WTC11 (cell line): ENCODE results near the gene PLXNA2. TPM values are rescaled to one million over a fixed set of nuclear protein-coding genes. Genes with fewer than 3 reads are reported as not detected.

Source experiments
- ATAC-seq: fragments of 200-7000 bp; cut with Tn5 transposase; 2 replicates; pipeline ENCODE4 v1.10.0; 2021; ENCODE audit warnings: mild to moderate bottlenecking, moderate library complexity
- CTCF ChIA-PET: fragments of 300-600 bp; sonication (Branson Sonifier 250); formaldehyde crosslinking; loops from one replicate; lab custom pipeline; 2021; ENCODE audit warnings: antibody characterized with exemption; lab: Charles Lee
- POLR2A ChIA-PET: fragments of 350-600 bp; sonication (Branson Sonifier 250); formaldehyde crosslinking; loops from one replicate; lab custom pipeline; 2021; ENCODE audit warnings: antibody characterized with exemption; lab: Charles Lee
- DNase-seq: peaks from one replicate; pipeline ENCODE4 v3.0.0; 2021; ENCODE audit warnings: low spot score
- H3K27ac Mint-ChIP-seq: 2 replicates; pipeline ENCODE4 v1.8.0; 2021; ENCODE audit warnings: mixed read lengths
- H3K27me3 Mint-ChIP-seq: 2 replicates; pipeline ENCODE4 v1.8.0; 2021; ENCODE audit warnings: low read depth, mild to moderate bottlenecking, moderate library complexity, mixed read lengths
- H3K36me3 Mint-ChIP-seq: 2 replicates; pipeline ENCODE4 v1.8.0; 2021; ENCODE audit warnings: mixed read lengths
- H3K4me1 Mint-ChIP-seq: 2 replicates; pipeline ENCODE4 v1.8.0; 2022; ENCODE audit warnings: mixed read lengths
- H3K4me3 Mint-ChIP-seq: 2 replicates; pipeline ENCODE4 v1.8.0; 2021; ENCODE audit warnings: mild to moderate bottlenecking, moderate library complexity, mixed read lengths
- H3K9me3 Mint-ChIP-seq: 2 replicates; pipeline ENCODE4 v1.8.0; 2021; ENCODE audit warnings: mixed read lengths
- ETV6 ChIP-seq: sonication (generic); formaldehyde crosslinking; IDR thresholded peaks from 2 replicates; pipeline ENCODE4 v1.8.1; 2022; ENCODE audit warnings: mild to moderate bottlenecking, missing genetic modification reagents
- GTF2I ChIP-seq: fragments of 250-450 bp; sonication (Bioruptor Pico); conservative IDR thresholded peaks from 2 replicates; pipeline ENCODE4 v1.4.0; 2021; ENCODE audit warnings: mild to moderate bottlenecking
- NFE2L1 ChIP-seq: sonication (generic); formaldehyde crosslinking; IDR thresholded peaks from 2 replicates; pipeline ENCODE4 v1.8.1; 2023; ENCODE audit warnings: missing genetic modification reagents
- NR1H2 ChIP-seq: sonication (generic); formaldehyde crosslinking; IDR thresholded peaks from 2 replicates; pipeline ENCODE4 v1.9.0; 2021; ENCODE audit warnings: mild to moderate bottlenecking, moderate library complexity, missing genetic modification reagents
- NR2C2 ChIP-seq: sonication (generic); formaldehyde crosslinking; IDR thresholded peaks from 2 replicates; pipeline ENCODE4 v1.8.0; 2022; ENCODE audit warnings: mild to moderate bottlenecking, missing genetic modification reagents
- SMAD4 ChIP-seq: sonication (generic); formaldehyde crosslinking; IDR thresholded peaks from 2 replicates; pipeline ENCODE4 v1.8.0; 2022; ENCODE audit warnings: mild to moderate bottlenecking, missing genetic modification reagents
- TEAD1 ChIP-seq: sonication (generic); formaldehyde crosslinking; IDR thresholded peaks from 2 replicates; pipeline ENCODE4 v1.8.0; 2022; ENCODE audit warnings: mild to moderate bottlenecking, missing genetic modification reagents
- TP53 ChIP-seq: sonication (generic); formaldehyde crosslinking; IDR thresholded peaks from 2 replicates; pipeline ENCODE4 v1.8.1; 2023; ENCODE audit warnings: mild to moderate bottlenecking, missing genetic modification reagents
- ZNF138 ChIP-seq: sonication (generic); formaldehyde crosslinking; conservative IDR thresholded peaks from 2 replicates; pipeline ENCODE4 v1.8.1; 2022; ENCODE audit warnings: mild to moderate bottlenecking, moderate library complexity, missing genetic modification reagents
- ZNF219 ChIP-seq: sonication (generic); formaldehyde crosslinking; IDR thresholded peaks from 2 replicates; pipeline ENCODE4 v1.8.0; 2023; ENCODE audit warnings: missing genetic modification reagents, mild to moderate bottlenecking, borderline replicate concordance
- ZNF263 ChIP-seq: sonication (generic); formaldehyde crosslinking; IDR thresholded peaks from 2 replicates; pipeline ENCODE4 v1.8.1; 2022; ENCODE audit warnings: low read depth, mild to moderate bottlenecking, moderate library complexity, missing genetic modification reagents
- ZNF317 ChIP-seq: sonication (generic); formaldehyde crosslinking; IDR thresholded peaks from 2 replicates; pipeline ENCODE4 v1.8.1; 2023; ENCODE audit warnings: low read depth, mild to moderate bottlenecking, moderate library complexity, missing genetic modification reagents, borderline replicate concordance
- ZNF671 ChIP-seq: fragments of 250-450 bp; sonication (Bioruptor Pico); IDR thresholded peaks from 2 replicates; pipeline ENCODE4 v1.8.0; 2021; ENCODE audit warnings: mild to moderate bottlenecking
- total RNA-seq: library from RNA; stranded (reverse); gene quantifications from 3 replicates; pipeline ENCODE4 v1.2.3, GENCODE V29; 2021
- TF ChIP-seq, protein P1 (sequence below): fragments of 250-450 bp; sonication (Bioruptor Pico); IDR thresholded peaks from 2 replicates; pipeline ENCODE4 v1.8.0; 2021; ENCODE audit warnings: mild to moderate bottlenecking
- TF ChIP-seq, protein P2 (sequence below): sonication (generic); formaldehyde crosslinking; conservative IDR thresholded peaks from 2 replicates; pipeline ENCODE4 v1.8.1; 2023; ENCODE audit warnings: mild to moderate bottlenecking, low read depth, missing genetic modification reagents, moderate library complexity
- TF ChIP-seq, protein P3 (sequence below): fragments of 250-450 bp; sonication (Bioruptor Pico); IDR thresholded peaks from 2 replicates; pipeline ENCODE4 v1.9.0; 2021; ENCODE audit warnings: moderate library complexity, mild to moderate bottlenecking, inconsistent platforms, borderline replicate concordance
- TF ChIP-seq, protein P4 (sequence below): sonication (generic); formaldehyde crosslinking; IDR thresholded peaks from 2 replicates; pipeline ENCODE4 v1.8.1; 2023; ENCODE audit warnings: mild to moderate bottlenecking, missing genetic modification reagents
- TF ChIP-seq, protein P5 (sequence below): sonication (generic); formaldehyde crosslinking; IDR thresholded peaks from 2 replicates; pipeline ENCODE4 v1.8.1; 2022; ENCODE audit warnings: missing genetic modification reagents, borderline replicate concordance
- TF ChIP-seq, protein P6 (sequence below): sonication (generic); formaldehyde crosslinking; IDR thresholded peaks from 2 replicates; pipeline ENCODE4 v1.8.0; 2022; ENCODE audit warnings: mild to moderate bottlenecking, missing genetic modification reagents
- TF ChIP-seq, protein P7 (sequence below): fragments of 250-450 bp; sonication (Bioruptor Pico); IDR thresholded peaks from 2 replicates; pipeline ENCODE4 v1.9.0; 2021; ENCODE audit warnings: mild to moderate bottlenecking
- TF ChIP-seq, protein P8 (sequence below): sonication (generic); formaldehyde crosslinking; IDR thresholded peaks from 2 replicates; pipeline ENCODE4 v1.8.0; 2023; ENCODE audit warnings: missing genetic modification reagents, mild to moderate bottlenecking, borderline replicate concordance

PLXNA2 gene
- total RNA-seq, 1 experiment from 2014 or later, result 4.2 TPM

DNA sequence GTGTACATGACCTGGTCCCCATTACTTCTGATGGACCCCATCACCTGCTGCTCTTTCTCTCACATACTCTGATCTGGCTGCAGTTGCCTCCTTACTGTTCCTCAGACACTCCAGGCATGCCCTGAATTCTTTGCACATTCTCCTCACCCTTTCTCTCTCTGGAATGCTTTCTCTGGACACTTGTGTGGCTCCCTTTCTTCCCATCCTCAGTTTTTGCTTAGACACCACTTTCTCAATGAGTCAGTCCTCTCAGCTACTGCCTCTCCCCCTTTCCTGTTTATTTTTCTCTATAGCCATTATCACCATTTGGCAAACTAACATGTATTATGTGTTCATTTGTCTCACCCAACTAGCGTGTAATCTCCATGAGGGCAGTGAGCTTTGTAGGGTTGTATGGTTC is 28.1 kb downstream of the PLXNA2 start:
- H3K36me3 Mint-ChIP-seq, result no peaks in the 10 kb centered on the region
- ChIA-PET POLR2A (no interaction called here), CTCF (no interaction called here)
- H3K27ac Mint-ChIP-seq, result no peak overlapping the region
- DNase-seq (no peak), ATAC-seq (no peak)
- no peaks in the 10 kb centered on the region for H3K27me3 Mint-ChIP-seq
- TF ChIP-seq, protein P1, sequence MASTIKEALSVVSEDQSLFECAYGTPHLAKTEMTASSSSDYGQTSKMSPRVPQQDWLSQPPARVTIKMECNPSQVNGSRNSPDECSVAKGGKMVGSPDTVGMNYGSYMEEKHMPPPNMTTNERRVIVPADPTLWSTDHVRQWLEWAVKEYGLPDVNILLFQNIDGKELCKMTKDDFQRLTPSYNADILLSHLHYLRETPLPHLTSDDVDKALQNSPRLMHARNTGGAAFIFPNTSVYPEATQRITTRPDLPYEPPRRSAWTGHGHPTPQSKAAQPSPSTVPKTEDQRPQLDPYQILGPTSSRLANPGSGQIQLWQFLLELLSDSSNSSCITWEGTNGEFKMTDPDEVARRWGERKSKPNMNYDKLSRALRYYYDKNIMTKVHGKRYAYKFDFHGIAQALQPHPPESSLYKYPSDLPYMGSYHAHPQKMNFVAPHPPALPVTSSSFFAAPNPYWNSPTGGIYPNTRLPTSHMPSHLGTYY (CRISPR knock-in tag), result no peak
- TF ChIP-seq, protein P2, sequence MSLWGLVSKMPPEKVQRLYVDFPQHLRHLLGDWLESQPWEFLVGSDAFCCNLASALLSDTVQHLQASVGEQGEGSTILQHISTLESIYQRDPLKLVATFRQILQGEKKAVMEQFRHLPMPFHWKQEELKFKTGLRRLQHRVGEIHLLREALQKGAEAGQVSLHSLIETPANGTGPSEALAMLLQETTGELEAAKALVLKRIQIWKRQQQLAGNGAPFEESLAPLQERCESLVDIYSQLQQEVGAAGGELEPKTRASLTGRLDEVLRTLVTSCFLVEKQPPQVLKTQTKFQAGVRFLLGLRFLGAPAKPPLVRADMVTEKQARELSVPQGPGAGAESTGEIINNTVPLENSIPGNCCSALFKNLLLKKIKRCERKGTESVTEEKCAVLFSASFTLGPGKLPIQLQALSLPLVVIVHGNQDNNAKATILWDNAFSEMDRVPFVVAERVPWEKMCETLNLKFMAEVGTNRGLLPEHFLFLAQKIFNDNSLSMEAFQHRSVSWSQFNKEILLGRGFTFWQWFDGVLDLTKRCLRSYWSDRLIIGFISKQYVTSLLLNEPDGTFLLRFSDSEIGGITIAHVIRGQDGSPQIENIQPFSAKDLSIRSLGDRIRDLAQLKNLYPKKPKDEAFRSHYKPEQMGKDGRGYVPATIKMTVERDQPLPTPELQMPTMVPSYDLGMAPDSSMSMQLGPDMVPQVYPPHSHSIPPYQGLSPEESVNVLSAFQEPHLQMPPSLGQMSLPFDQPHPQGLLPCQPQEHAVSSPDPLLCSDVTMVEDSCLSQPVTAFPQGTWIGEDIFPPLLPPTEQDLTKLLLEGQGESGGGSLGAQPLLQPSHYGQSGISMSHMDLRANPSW, result no peak
- TF ChIP-seq NR1H2 (no peak), ZNF671 (CRISPR knock-in tag) (no peak), ZNF263 (CRISPR knock-in tag) (no peak), NR2C2 (CRISPR knock-in tag) (no peak), ETV6 (CRISPR knock-in tag) (no peak), ZNF317 (CRISPR knock-in tag) (no peak), ZNF219 (CRISPR knock-in tag) (no peak), GTF2I (CRISPR knock-in tag) (no peak), NFE2L1 (CRISPR knock-in tag) (no peak), ZNF138 (no peak)
- TF ChIP-seq, protein P3, sequence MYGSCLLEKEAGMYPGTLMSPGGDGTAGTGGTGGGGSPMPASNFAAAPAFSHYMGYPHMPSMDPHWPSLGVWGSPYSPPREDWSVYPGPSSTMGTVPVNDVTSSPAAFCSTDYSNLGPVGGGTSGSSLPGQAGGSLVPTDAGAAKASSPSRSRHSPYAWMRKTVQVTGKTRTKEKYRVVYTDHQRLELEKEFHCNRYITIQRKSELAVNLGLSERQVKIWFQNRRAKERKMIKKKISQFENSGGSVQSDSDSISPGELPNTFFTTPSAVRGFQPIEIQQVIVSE (CRISPR knock-in tag), result no peak
- TF ChIP-seq, protein P4, sequence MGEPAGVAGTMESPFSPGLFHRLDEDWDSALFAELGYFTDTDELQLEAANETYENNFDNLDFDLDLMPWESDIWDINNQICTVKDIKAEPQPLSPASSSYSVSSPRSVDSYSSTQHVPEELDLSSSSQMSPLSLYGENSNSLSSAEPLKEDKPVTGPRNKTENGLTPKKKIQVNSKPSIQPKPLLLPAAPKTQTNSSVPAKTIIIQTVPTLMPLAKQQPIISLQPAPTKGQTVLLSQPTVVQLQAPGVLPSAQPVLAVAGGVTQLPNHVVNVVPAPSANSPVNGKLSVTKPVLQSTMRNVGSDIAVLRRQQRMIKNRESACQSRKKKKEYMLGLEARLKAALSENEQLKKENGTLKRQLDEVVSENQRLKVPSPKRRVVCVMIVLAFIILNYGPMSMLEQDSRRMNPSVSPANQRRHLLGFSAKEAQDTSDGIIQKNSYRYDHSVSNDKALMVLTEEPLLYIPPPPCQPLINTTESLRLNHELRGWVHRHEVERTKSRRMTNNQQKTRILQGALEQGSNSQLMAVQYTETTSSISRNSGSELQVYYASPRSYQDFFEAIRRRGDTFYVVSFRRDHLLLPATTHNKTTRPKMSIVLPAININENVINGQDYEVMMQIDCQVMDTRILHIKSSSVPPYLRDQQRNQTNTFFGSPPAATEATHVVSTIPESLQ, result no peak
- TF ChIP-seq, protein P5, sequence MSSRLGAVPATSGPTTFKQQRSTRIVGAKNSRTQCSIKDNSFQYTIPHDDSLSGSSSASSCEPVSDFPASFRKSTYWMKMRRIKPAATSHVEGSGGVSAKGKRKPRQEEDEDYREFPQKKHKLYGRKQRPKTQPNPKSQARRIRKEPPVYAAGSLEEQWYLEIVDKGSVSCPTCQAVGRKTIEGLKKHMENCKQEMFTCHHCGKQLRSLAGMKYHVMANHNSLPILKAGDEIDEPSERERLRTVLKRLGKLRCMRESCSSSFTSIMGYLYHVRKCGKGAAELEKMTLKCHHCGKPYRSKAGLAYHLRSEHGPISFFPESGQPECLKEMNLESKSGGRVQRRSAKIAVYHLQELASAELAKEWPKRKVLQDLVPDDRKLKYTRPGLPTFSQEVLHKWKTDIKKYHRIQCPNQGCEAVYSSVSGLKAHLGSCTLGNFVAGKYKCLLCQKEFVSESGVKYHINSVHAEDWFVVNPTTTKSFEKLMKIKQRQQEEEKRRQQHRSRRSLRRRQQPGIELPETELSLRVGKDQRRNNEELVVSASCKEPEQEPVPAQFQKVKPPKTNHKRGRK (CRISPR knock-in tag), result no peak
- TF ChIP-seq, all 79 proteins: peak for 0
- Mint-ChIP-seq H3K4me1 (peaks cover 20% of the 10 kb centered on the region), H3K9me3 (no peaks in the 10 kb centered on the region), H3K4me3 (no peak overlapping the region)

DNA sequence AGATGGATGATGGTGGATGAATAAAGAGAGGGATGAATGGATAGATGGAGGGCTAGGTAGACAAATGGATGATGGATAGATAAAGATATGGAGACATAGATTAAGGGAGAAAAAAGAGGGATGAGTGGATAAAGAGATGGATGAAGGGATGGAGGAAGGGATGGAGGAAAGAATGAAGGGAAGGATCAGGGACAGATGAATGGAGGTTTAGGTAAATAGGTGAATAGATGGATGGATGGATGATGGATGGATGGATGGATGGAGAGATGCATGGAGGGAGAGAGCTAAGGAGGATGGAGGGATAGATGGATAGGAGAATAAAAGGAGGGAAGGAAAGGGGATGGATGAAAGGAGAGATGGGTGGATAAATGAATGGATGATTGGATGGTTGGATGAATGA is 28.8 kb downstream of the PLXNA2 start:
- ChIA-PET POLR2A (no interaction called here), CTCF (no interaction called here)
- Mint-ChIP-seq H3K27me3 (no peaks in the 10 kb centered on the region), H3K9me3 (no peaks in the 10 kb centered on the region), H3K27ac (no peak overlapping the region), H3K36me3 (no peaks in the 10 kb centered on the region), H3K4me1 (peaks cover 20% of the 10 kb centered on the region), H3K4me3 (no peak overlapping the region)
- ATAC-seq (no peak), DNase-seq (no peak)
- TF ChIP-seq, protein P6, sequence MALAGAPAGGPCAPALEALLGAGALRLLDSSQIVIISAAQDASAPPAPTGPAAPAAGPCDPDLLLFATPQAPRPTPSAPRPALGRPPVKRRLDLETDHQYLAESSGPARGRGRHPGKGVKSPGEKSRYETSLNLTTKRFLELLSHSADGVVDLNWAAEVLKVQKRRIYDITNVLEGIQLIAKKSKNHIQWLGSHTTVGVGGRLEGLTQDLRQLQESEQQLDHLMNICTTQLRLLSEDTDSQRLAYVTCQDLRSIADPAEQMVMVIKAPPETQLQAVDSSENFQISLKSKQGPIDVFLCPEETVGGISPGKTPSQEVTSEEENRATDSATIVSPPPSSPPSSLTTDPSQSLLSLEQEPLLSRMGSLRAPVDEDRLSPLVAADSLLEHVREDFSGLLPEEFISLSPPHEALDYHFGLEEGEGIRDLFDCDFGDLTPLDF (CRISPR knock-in tag), result no peak
- TF ChIP-seq TP53 (no peak), TEAD1 (no peak), SMAD4 (CRISPR knock-in tag) (no peak)
- TF ChIP-seq, protein P7, sequence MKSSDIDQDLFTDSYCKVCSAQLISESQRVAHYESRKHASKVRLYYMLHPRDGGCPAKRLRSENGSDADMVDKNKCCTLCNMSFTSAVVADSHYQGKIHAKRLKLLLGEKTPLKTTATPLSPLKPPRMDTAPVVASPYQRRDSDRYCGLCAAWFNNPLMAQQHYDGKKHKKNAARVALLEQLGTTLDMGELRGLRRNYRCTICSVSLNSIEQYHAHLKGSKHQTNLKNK, result no peak
- TF ChIP-seq, protein P8, sequence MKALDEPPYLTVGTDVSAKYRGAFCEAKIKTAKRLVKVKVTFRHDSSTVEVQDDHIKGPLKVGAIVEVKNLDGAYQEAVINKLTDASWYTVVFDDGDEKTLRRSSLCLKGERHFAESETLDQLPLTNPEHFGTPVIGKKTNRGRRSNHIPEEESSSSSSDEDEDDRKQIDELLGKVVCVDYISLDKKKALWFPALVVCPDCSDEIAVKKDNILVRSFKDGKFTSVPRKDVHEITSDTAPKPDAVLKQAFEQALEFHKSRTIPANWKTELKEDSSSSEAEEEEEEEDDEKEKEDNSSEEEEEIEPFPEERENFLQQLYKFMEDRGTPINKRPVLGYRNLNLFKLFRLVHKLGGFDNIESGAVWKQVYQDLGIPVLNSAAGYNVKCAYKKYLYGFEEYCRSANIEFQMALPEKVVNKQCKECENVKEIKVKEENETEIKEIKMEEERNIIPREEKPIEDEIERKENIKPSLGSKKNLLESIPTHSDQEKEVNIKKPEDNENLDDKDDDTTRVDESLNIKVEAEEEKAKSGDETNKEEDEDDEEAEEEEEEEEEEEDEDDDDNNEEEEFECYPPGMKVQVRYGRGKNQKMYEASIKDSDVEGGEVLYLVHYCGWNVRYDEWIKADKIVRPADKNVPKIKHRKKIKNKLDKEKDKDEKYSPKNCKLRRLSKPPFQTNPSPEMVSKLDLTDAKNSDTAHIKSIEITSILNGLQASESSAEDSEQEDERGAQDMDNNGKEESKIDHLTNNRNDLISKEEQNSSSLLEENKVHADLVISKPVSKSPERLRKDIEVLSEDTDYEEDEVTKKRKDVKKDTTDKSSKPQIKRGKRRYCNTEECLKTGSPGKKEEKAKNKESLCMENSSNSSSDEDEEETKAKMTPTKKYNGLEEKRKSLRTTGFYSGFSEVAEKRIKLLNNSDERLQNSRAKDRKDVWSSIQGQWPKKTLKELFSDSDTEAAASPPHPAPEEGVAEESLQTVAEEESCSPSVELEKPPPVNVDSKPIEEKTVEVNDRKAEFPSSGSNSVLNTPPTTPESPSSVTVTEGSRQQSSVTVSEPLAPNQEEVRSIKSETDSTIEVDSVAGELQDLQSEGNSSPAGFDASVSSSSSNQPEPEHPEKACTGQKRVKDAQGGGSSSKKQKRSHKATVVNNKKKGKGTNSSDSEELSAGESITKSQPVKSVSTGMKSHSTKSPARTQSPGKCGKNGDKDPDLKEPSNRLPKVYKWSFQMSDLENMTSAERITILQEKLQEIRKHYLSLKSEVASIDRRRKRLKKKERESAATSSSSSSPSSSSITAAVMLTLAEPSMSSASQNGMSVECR, result no peak
